ENCODE results near the gene SUGCT. TPM values are rescaled to one million over a fixed set of nuclear protein-coding genes. Genes with fewer than 3 reads are reported as not detected.

The SUGCT gene
- total RNA-seq, 1 donor from 2014 or later = 7.1 TPM

- DNase-seq (ENCODE audit: extremely low spot score, unreplicated experiment) = no peak
- TF ChIP-seq CTCF (conservative IDR thresholded peaks at IDR 0.05) = no peak
- Mint-ChIP-seq H3K9me3 (no peaks in the 10 kb centered on the region), H3K27ac (no peak overlapping the region), H3K36me3 (peaks cover 3% of the 10 kb centered on the region), H3K4me1 (ENCODE audit: unreplicated experiment) (peaks cover 4% of the 10 kb centered on the region), H3K27me3 (no peaks in the 10 kb centered on the region), H3K4me3 (no peak overlapping the region)
Observed at GRCh38 chr7:40221836-40222235, 87.0 kb downstream of the SUGCT start.

- H3K4me1 Mint-ChIP-seq (ENCODE audit: unreplicated experiment) = peaks cover 4% of the 10 kb centered on the region
- no peak overlapping the region for H3K27ac Mint-ChIP-seq
Observed at GRCh38 chr7:40223451-40224127, 88.8 kb downstream of the SUGCT start.

GRCh38 chr7:40230101-40230500 lies 95.3 kb downstream of the SUGCT start:
- H3K27me3 Mint-ChIP-seq = no peaks in the 10 kb centered on the region
- no peak for DNase-seq (ENCODE audit: extremely low spot score, unreplicated experiment)
- no peaks in the 10 kb centered on the region for H3K9me3 Mint-ChIP-seq
- TF ChIP-seq CTCF (conservative IDR thresholded peaks at IDR 0.05) = no peak
- no peaks in the 10 kb centered on the region for H3K36me3 Mint-ChIP-seq
- H3K27ac Mint-ChIP-seq = no peak overlapping the region
- H3K4me1 Mint-ChIP-seq (ENCODE audit: unreplicated experiment) = peaks cover 7% of the 10 kb centered on the region
- H3K4me3 Mint-ChIP-seq = no peak overlapping the region

More at GRCh38 chr7:40223451-40224127, 88.8 kb downstream of the SUGCT start:
- Mint-ChIP-seq H3K4me3 (no peak overlapping the region), H3K27me3 (no peaks in the 10 kb centered on the region), H3K9me3 (no peaks in the 10 kb centered on the region), H3K36me3 (peaks cover 3% of the 10 kb centered on the region)
- no peak for TF ChIP-seq CTCF (conservative IDR thresholded peaks at IDR 0.05)
- DNase-seq (ENCODE audit: extremely low spot score, unreplicated experiment) = no peak

GRCh38 chr7:40231796-40232195 lies 97.0 kb downstream of the SUGCT start:
- no peak for DNase-seq (ENCODE audit: extremely low spot score, unreplicated experiment)
- Mint-ChIP-seq H3K4me3 (no peak overlapping the region), H3K4me1 (ENCODE audit: unreplicated experiment) (peaks cover 7% of the 10 kb centered on the region), H3K27me3 (no peaks in the 10 kb centered on the region), H3K27ac (no peak overlapping the region), H3K36me3 (no peaks in the 10 kb centered on the region), H3K9me3 (no peaks in the 10 kb centered on the region)
- no peak for TF ChIP-seq CTCF (conservative IDR thresholded peaks at IDR 0.05)

GRCh38 chr7:40232242-40232893 lies 97.6 kb downstream of the SUGCT start:
- peak; percentile 80 for TF ChIP-seq CTCF (conservative IDR thresholded peaks at IDR 0.05)

More at GRCh38 chr7:40232242-40232893, 97.6 kb downstream of the SUGCT start:
- H3K27ac Mint-ChIP-seq = no peak overlapping the region
- H3K4me1 Mint-ChIP-seq (ENCODE audit: unreplicated experiment) = peaks cover 7% of the 10 kb centered on the region
- no peak for DNase-seq (ENCODE audit: extremely low spot score, unreplicated experiment)
- no peak overlapping the region for H3K4me3 Mint-ChIP-seq
- no peaks in the 10 kb centered on the region for H3K27me3 Mint-ChIP-seq
- H3K36me3 Mint-ChIP-seq = no peaks in the 10 kb centered on the region
- H3K9me3 Mint-ChIP-seq = no peaks in the 10 kb centered on the region

Data from type B pancreatic cell (in vitro differentiated cells).